Activated CD8-positive, alpha-beta memory T cell treated with anti-CD3 and anti-CD28 coated beads, Interleukin-2, amount 10 ng/mL, durations not matched to agents 7 days and 5 days (primary cell): ENCODE measurements around the gene TTLL13. TPM values are rescaled to one million over a fixed set of nuclear protein-coding genes. Genes with fewer than 3 reads are reported as not detected.
"Not testable (repeated sequence)": the region's sequence is repeated elsewhere in the genome, so short reads cannot be mapped to it uniquely, and the experiment has no call there.

Experiments
- ATAC-seq: fragments of 150-1000 bp; cut with Tn5 transposase; one replicate; pipeline ENCODE4 v1.10.0; 2021; ENCODE audit warnings: moderate library complexity
- CTCF ChIA-PET: fragments of 350-600 bp; sonication (Branson Sonifier 250); formaldehyde crosslinking; loops from one replicate; lab custom pipeline; 2021; ENCODE audit warnings: antibody characterized with exemption; lab: Charles Lee
- DNase-seq: peaks from one replicate; pipeline ENCODE4 v3.0.0-alpha.2; 2020
- H3K27ac Mint-ChIP-seq: one replicate; pipeline ENCODE4 v1.8.0; 2021; ENCODE audit warnings: mild to moderate bottlenecking, mixed read lengths
- H3K27me3 Mint-ChIP-seq: one replicate; pipeline ENCODE4 v1.8.0; 2021; ENCODE audit warnings: mixed read lengths
- H3K36me3 Mint-ChIP-seq: one replicate; pipeline ENCODE4 v1.8.0; 2021; ENCODE audit warnings: mild to moderate bottlenecking, mixed read lengths
- H3K4me1 Mint-ChIP-seq: one replicate; pipeline ENCODE4 v1.8.0; 2021; ENCODE audit warnings: mixed read lengths
- H3K4me3 Mint-ChIP-seq: one replicate; pipeline ENCODE4 v1.8.0; 2021; ENCODE audit warnings: mild to moderate bottlenecking, moderate library complexity, mixed read lengths
- H3K9me3 Mint-ChIP-seq: one replicate; pipeline ENCODE4 v1.8.0; 2022; ENCODE audit warnings: low read depth, mixed read lengths
- total RNA-seq, 2 experiments: library from RNA; stranded (reverse); gene quantifications; one replicate each; pipeline ENCODE4 v1.2.3, GENCODE V29; 2021

TTLL13 gene
- total RNA-seq, 2 experiments from 2014 or later, result 0.80 to 1.1 TPM

GRCh38 chr15:90262426-90262825, 13.1 kb downstream of the TTLL13 start:
- Mint-ChIP-seq H3K27me3 (no peaks in the 10 kb centered on the region), H3K27ac (no peak overlapping the region), H3K4me1 (peaks cover 38% of the 10 kb centered on the region), H3K36me3 (peaks cover 7% of the 10 kb centered on the region), H3K9me3 (no peaks in the 10 kb centered on the region), H3K4me3 (no peak overlapping the region)
- no peak for DNase-seq
- CTCF ChIA-PET, result no interaction called here
- ATAC-seq, result no peak

DNA sequence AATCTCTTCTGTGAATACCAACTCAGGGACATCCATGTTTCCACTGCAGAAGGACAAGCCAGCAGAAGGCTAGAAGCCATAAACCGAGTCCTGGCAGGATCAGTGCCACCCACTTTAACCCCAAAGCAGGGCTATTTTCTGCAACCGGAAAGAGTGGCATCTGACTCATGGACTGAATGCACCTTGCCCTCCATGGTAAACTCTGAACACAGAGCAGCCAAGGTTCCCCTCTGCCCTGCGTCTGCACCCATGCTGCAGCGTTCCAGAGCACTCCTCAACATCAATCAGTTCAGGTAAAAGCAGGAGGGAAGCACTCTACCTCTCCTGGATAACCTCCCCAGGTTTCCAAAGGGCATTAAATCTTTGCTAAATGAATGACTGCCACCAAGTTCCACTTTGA, 15.3 kb downstream of the TTLL13 start:
- peak overlapping the region; percentile 94 for H3K4me3 Mint-ChIP-seq
- DNase-seq (peak; percentile 68), ATAC-seq (no peak)
- peak overlapping the region; percentile 99 for H3K27ac Mint-ChIP-seq
- H3K36me3 Mint-ChIP-seq, result peaks cover 19% of the 10 kb centered on the region
- no peaks in the 10 kb centered on the region for H3K27me3 Mint-ChIP-seq
- H3K4me1 Mint-ChIP-seq, result peaks cover 40% of the 10 kb centered on the region
- CTCF ChIA-PET, result no interaction called here
- H3K9me3 Mint-ChIP-seq, result no peaks in the 10 kb centered on the region

DNA sequence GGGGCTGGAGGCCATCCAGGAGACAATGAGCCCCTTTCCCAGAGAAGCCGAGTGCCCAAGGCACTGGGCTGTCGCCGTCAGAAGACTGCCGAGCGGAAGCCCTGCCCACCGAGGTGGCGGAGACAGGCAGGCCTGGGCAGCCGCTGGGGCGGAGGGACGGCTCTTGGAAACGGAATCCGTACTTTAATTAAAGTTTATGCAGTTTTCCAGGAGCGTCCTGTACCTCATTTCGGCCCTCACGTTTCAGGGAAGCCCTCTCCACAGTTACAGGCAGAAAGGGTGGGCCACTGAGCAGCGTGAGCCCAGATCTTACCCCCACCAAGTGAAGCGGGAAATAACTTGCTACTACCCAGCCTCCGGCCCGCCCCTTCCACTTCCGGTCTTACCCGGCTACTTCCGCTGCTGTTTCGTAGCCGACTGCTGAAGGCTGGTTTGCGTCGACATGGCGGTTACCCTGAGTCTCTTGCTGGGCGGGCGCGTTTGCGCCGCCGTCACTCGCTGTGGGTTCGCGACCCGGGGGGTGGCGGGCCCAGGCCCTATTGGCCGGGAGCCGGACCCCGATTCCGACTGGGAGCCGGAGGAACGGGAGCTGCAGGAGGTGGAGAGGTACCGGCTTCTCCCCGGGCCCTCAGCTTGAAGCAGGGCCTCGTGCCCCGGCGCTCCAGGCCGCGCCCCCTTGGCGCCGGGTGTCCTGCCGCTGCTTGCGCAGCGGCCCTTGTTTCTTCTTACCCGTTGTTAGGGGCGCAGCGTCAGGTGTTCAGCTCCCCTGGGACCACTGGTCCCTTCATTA, 16.1 kb downstream of the TTLL13 start, which contains the start of gene NGRN:
TSS of gene NGRN (plus strand) at position 402 of the 790 bp plus-strand sequence. CDS start at position 443, 41 bp downstream.
- no peaks in the 10 kb centered on the region for H3K27me3 Mint-ChIP-seq
- H3K4me3 Mint-ChIP-seq, result peak within 1 kb of the TSS; percentile 94

GRCh38 chr15:90266061-90266431, 16.7 kb downstream of the TTLL13 start:
- peak overlapping the region; percentile 99 for H3K27ac Mint-ChIP-seq
- CTCF ChIA-PET, result interaction anchor here (0.8 to 0.9 kb wide), 4 partner anchors 32 to 109 kb away, joined by 3 to 4 read pairs (median 3); partner anchors contain the start of genes CIB1, GDPGP1 and SEMA4B
- H3K4me3 Mint-ChIP-seq, result peak overlapping the region; percentile 94
- no peaks in the 10 kb centered on the region for H3K27me3 Mint-ChIP-seq
- DNase-seq (peak; percentile 74), ATAC-seq (peak; percentile 28)
- H3K36me3 Mint-ChIP-seq, result peaks cover 29% of the 10 kb centered on the region
- H3K9me3 Mint-ChIP-seq, result no peaks in the 10 kb centered on the region
- peaks cover 48% of the 10 kb centered on the region for H3K4me1 Mint-ChIP-seq

More for the DNA sequence above, 16.1 kb downstream of the TTLL13 start, which contains the start of gene NGRN:
- DNase-seq (peak; percentile 97), ATAC-seq (peak; percentile 90)
- Mint-ChIP-seq H3K4me1 (peaks cover 44% of the 10 kb centered on the region), H3K27ac (peak within 1 kb of the TSS; percentile 99), H3K9me3 (no peaks in the 10 kb centered on the region), H3K36me3 (peaks cover 26% of the 10 kb centered on the region)
- CTCF ChIA-PET, result interaction anchor here (0.8 to 0.9 kb wide), 3 partner anchors 32 to 108 kb away, joined by 3 to 4 read pairs (median 3); partner anchors contain the start of genes CIB1, GDPGP1 and SEMA4B

- ATAC-seq, result no peak
- Mint-ChIP-seq H3K4me1 (peaks cover 52% of the 10 kb centered on the region), H3K9me3 (no peaks in the 10 kb centered on the region), H3K4me3 (peak overlapping the region; percentile 94), H3K27me3 (no peaks in the 10 kb centered on the region), H3K27ac (peak overlapping the region; percentile 99), H3K36me3 (peaks cover 34% of the 10 kb centered on the region)
- peak; percentile 60 for DNase-seq
- CTCF ChIA-PET, result interaction anchor here (0.7 to 2.0 kb wide), 5 partner anchors 33 to 126 kb away, joined by 3 to 12 read pairs (median 3); partner anchors contain the start of genes CIB1 and GDPGP1
Observed at GRCh38 chr15:90266485-90266884, 17.1 kb downstream of the TTLL13 start.

GRCh38 chr15:90268415-90268814, 19.1 kb downstream of the TTLL13 start:
- Mint-ChIP-seq H3K9me3 (no peaks in the 10 kb centered on the region), H3K4me3 (peak overlapping the region; percentile 94), H3K27me3 (no peaks in the 10 kb centered on the region), H3K36me3 (peaks cover 41% of the 10 kb centered on the region), H3K4me1 (peaks cover 59% of the 10 kb centered on the region), H3K27ac (peak overlapping the region; percentile 2)
- CTCF ChIA-PET, result interaction anchor here (0.8 to 2.0 kb wide), 10 partner anchors 18 to 52 kb away, joined by 3 to 12 read pairs (median 4); no protein-coding TSS in a partner anchor
- no peak for DNase-seq
- ATAC-seq, result no peak

DNA sequence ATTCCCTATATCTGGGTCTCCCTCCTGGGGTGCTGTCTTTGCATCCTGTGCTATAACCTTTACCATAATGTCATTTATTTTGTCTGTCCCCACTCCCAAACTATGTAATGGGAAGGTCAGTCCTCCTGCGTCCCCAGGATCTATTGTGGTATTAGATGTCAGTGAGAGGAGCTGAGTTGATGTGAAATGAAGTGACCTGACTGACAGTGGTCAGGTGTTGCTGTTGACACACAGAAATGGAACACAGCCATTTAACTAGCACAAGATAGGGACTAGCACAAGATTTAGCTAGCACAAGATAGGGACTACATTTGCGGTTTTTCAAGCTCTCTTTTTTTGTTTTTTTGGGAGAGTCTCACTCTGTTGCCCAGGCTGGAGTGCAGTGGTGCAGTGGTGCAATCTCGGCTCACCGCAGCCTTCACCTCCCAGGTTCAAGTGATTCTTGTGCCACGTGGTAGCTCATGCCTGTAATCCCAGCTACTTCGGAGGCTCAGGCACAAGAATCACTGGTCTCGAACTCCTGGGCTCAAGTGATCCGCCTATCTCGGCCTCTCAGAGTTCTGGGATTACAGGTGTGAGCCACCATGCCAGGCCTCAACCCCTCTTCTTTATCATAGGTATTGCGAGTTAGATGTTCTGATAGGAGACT, 21.3 kb downstream of the TTLL13 start:
- no peak overlapping the region for H3K27ac Mint-ChIP-seq
- H3K27me3 Mint-ChIP-seq, result no peaks in the 10 kb centered on the region
- DNase-seq (no peak), ATAC-seq (no peak)
- CTCF ChIA-PET, result interaction anchor here (1.2 to 2.0 kb wide), 3 partner anchors 10 to 37 kb away, joined by 3 to 5 read pairs (median 4); partner anchors contain the start of genes CIB1 and GDPGP1
- H3K9me3 Mint-ChIP-seq, result no peaks in the 10 kb centered on the region
- H3K4me3 Mint-ChIP-seq, result no peak overlapping the region
- H3K4me1 Mint-ChIP-seq, result peaks cover 46% of the 10 kb centered on the region
- H3K36me3 Mint-ChIP-seq, result peaks cover 48% of the 10 kb centered on the region

DNA sequence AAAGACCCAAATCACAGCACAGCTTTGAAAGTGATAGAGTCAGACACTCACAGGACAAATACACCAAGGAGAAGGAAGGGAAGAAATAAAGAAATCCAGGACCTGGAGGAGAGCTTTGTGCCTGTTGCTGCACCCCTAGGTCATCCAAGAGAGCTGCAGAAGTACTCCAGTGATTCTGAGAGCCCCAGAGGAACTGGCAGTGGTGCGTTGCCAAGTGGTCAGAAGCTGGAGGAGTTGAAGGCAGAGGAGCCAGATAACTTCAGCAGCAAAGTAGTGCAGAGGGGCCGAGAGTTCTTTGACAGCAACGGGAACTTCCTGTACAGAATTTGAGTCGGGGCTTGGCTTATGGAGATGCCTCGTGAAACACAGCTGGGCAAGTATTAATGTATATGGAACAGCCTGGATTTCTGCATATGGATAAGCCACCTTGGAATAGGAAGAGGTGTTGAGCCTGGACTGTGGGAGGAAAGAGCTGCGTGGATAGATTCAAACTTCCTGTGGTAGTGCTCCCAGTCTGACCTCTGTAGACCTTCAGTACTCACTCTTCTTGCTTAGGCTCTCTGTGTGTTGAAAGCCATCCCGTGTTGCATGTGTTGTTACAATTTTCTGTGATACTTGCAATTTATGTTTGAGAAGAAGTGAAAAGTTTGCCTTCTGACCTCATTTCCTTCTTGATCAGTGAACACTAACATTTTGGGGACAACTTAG, 22.3 kb downstream of the TTLL13 start:
- DNase-seq (no peak), ATAC-seq (no peak)
- Mint-ChIP-seq H3K9me3 (no peaks in the 10 kb centered on the region), H3K4me3 (no peak overlapping the region), H3K27ac (peak overlapping the region; percentile 65), H3K4me1 (peaks cover 44% of the 10 kb centered on the region), H3K27me3 (no peaks in the 10 kb centered on the region), H3K36me3 (peaks cover 49% of the 10 kb centered on the region)
- CTCF ChIA-PET, result interaction anchor here (1.6 to 2.0 kb wide), 2 partner anchors 9 to 15 kb away, joined by 4 to 7 read pairs; no protein-coding TSS in a partner anchor

- ATAC-seq, CTCF ChIA-PET, H3K9me3 Mint-ChIP-seq, H3K27ac Mint-ChIP-seq, H3K27me3 Mint-ChIP-seq, H3K4me1 Mint-ChIP-seq, DNase-seq, H3K4me3 Mint-ChIP-seq: not testable (repeated sequence)
- peaks cover 11% of the 10 kb centered on the region for H3K36me3 Mint-ChIP-seq
Observed at GRCh38 chr15:90278467-90278866, 29.1 kb downstream of the TTLL13 start.

DNA sequence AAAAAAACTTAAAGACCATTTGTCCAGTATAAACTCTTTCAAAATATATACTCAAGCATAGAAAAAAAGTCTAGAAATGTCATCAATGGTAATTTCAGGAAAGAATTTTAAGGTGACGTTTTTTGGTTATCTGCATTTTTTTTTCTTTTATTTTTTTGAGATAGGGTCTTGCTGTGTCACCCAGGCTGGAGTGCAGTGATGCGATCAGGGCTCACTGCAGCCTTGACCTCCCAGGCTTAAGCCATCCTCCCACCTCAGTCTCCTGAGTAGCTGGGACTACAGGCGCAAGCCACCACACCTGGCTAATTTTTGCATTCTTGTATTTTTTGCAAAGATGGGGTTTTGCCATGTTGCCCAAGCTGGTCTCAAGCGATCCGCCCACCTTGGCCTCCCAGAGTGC, 31.4 kb downstream of the TTLL13 start:
- peak; percentile 14 for DNase-seq
- not testable (repeated sequence) for H3K36me3 Mint-ChIP-seq, ATAC-seq, H3K27me3 Mint-ChIP-seq, H3K4me3 Mint-ChIP-seq, H3K9me3 Mint-ChIP-seq, H3K27ac Mint-ChIP-seq, H3K4me1 Mint-ChIP-seq
- CTCF ChIA-PET, result interaction anchor here (0.9 to 1.4 kb wide), 3 partner anchors 10 to 32 kb away, joined by 3 to 6 read pairs (median 4); partner anchors contain the start of gene TTLL13

DNA sequence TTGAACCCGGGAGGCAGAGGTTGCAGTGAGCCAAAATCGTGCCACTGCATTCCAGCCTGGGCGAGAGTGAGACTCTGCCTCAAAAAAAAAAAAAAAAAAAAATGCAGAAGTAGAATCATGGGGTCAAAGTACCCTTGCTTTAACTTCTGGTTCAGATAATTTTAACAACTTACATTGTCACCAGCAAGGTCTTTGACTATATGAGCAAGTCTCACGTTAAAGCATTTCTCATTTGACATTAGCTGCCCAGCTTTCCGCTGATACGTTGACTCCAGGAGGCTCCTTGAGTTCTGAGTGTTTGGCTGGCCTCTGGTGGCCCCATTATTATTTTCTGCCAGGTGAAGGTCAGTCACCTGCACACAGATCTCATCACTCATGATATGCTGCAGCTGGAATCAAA, 32.3 kb downstream of the TTLL13 start:
- not testable (repeated sequence) for H3K27ac Mint-ChIP-seq, ATAC-seq, H3K27me3 Mint-ChIP-seq, H3K9me3 Mint-ChIP-seq, H3K36me3 Mint-ChIP-seq, H3K4me1 Mint-ChIP-seq, H3K4me3 Mint-ChIP-seq
- CTCF ChIA-PET, result interaction anchor here (1.3 to 2.6 kb wide), 3 partner anchors 12 to 39 kb away, joined by 5 to 9 read pairs (median 7); no protein-coding TSS in a partner anchor
- peak; percentile 30 for DNase-seq

GRCh38 chr15:90286678-90287077, 37.3 kb downstream of the TTLL13 start:
- DNase-seq (peak; percentile 57), ATAC-seq (peak; percentile 76)
- no peaks in the 10 kb centered on the region for H3K36me3 Mint-ChIP-seq
- CTCF ChIA-PET, result interaction anchor here (0.7 to 2.1 kb wide), 10 partner anchors 15 to 195 kb away, joined by 3 to 7 read pairs (median 4); partner anchors contain the start of gene TTLL13
- H3K27me3 Mint-ChIP-seq, result peaks cover 2% of the 10 kb centered on the region
- H3K9me3 Mint-ChIP-seq, result no peaks in the 10 kb centered on the region
- peaks cover 4% of the 10 kb centered on the region for H3K4me1 Mint-ChIP-seq
- H3K27ac Mint-ChIP-seq, result no peak overlapping the region
- H3K4me3 Mint-ChIP-seq, result no peak overlapping the region
